ENCODE measurements around the gene TMEM119.

TMEM119 gene

DNA sequence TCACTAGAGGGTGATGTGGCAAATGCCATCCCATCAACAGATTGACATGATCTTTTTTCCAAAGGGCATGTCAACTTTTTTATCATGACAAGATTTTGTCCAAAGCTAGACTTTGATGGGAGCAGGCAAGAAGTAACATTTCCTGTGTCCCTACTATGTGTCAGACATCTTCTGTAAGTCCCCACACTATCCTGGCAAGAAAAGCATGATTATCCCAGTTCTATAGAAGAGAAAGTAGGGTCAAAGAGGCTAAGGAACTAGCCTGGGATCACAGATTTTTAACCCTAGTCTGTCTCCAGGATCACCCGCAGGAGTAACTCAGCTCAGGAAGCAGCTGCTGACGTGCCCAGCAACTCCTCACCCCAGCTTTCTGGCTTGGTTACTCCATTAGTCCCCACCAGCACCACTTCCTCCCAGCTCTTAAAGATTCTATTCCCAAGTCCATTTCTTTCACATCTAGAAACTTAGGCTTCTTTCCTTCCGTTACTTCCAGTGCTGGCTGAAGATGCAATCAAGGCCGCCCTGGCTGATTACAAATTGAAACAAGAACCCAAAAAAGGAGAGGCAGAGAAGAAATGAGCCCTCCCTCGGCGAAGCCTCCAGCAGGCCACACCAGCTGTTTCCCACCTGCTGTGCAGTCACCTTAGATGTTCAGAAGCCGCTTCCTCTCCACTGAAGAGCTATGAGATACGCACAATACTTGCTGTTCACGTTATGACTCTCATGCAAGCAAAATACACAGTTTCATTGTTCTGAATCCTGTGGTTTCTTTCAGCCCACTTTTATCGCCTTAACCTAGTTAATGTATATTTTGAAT, 29.3 kb downstream of the TMEM119 start:
- no peak for TF ChIP-seq ZFX (IDR thresholded peaks at IDR 0.05; ENCODE audit: borderline replicate concordance)
- no peak for TF ChIP-seq CTCF (IDR thresholded peaks at IDR 0.05)
- H3K27ac ChIP-seq = no peak overlapping the region

DNA sequence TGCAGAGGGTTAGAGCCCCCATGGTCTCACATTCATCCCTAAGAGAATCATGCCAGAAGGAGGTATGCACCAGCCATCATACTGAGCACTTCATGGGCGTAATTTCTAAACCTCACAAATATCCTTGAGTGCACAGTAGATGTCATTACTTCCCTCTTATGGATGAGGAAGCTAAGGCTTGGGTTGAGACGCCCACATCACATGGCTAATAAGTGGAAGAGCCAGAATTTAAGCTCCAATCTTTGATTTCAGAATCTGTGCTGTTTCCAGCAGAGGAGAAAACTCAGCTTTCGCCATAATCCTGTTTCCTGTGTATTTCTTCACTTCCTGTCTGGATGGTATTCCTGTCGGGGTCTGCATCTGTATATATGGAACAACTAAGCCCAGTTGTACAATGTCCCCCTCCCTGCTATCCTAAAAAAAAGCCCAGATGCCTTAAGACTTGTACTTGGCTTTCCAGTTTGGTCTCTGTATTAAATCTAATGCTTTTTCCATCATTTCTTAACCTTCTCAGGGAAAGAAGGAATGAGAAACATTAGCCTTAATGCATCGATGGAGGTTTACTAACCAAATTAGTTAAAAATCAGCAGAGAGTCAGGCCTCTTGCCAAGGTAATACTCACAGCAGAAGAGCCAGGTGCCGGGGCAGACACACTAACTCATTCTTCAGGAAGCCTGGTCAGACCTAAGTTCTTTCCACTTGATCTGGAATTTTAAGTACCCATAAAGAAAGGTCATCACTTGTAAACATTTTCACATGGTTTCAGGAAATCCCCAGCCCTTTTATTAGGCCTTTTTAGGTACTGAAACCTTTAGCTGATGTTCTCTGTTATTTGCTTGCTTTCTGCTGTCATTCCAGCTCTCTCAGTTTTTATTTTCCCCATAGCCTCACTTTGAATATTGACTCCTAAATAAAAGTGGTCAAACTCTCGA, 30.2 kb downstream of the TMEM119 start:
- TF ChIP-seq CTCF (IDR thresholded peaks at IDR 0.05) = no peak
- no peak for TF ChIP-seq ZFX (IDR thresholded peaks at IDR 0.05; ENCODE audit: borderline replicate concordance)
- H3K27ac ChIP-seq = no peak overlapping the region

DNA sequence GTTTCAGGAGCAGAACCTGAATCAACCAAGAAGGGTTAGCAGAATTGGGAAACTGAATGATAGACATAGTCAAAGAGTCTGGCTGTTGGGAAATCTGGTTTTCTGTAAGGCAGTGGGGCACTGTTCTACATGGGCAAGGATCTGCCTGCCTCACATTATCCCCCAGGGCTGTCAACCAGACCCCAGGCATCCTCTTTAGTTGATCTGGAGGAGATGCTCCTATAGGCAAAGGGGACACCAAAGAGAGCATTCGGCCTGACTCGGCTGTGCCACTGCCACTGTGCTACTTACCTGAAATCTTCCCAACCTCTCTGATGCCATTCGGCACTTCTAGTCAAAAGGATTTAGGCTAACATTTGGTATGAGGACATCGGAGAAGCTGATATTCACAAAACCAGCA, 31.4 kb downstream of the TMEM119 start:
- no peak overlapping the region for H3K27ac ChIP-seq
- TF ChIP-seq ZFX (IDR thresholded peaks at IDR 0.05; ENCODE audit: borderline replicate concordance) (no peak), CTCF (IDR thresholded peaks at IDR 0.05) (no peak)

DNA sequence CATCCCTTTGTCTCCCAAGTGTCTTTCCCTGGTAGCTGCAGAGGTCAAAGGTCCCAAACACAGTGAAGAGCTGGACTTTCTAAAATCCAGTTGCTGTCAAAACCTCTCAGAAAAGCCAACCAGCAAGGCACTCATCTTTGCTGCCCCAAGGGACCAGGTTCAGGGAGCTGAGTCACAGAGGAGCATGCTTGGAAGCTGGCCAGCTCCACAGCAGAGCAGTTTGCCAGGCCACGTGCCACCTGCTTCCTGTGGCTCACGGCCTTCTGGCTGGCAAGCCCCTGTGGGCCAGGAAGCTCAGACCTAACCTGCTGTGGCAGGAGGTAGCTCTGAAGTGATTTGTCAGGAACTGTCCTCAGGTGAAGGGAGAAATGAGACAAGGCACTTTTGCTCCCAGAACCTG, 31.9 kb downstream of the TMEM119 start:
- no peak for TF ChIP-seq ZFX (IDR thresholded peaks at IDR 0.05; ENCODE audit: borderline replicate concordance)
- TF ChIP-seq CTCF (IDR thresholded peaks at IDR 0.05) = no peak

DNA sequence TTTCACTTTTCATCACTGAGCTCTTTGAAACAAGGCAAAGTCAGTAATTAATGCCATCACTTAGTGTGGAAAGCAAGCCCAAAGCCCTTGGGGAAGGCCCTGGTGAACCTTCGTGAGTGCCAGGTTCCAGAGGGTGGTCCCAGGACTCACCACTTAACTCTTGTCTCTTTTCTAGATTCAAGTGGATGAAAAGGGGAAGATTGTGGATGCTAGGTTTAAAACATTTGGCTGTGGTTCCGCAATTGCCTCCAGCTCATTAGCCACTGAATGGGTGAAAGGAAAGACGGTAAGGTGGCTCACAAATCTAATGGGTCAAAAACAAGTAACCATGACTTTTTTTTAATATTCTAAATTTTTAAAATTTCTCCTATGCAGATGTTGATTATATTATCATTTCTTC, 32.7 kb downstream of the TMEM119 start:
- TF ChIP-seq ZFX (IDR thresholded peaks at IDR 0.05; ENCODE audit: borderline replicate concordance) (no peak), CTCF (IDR thresholded peaks at IDR 0.05) (no peak)
- no peak overlapping the region for H3K27ac ChIP-seq

More for the DNA sequence above, 31.9 kb downstream of the TMEM119 start:
- H3K27ac ChIP-seq = no peak overlapping the region

DNA sequence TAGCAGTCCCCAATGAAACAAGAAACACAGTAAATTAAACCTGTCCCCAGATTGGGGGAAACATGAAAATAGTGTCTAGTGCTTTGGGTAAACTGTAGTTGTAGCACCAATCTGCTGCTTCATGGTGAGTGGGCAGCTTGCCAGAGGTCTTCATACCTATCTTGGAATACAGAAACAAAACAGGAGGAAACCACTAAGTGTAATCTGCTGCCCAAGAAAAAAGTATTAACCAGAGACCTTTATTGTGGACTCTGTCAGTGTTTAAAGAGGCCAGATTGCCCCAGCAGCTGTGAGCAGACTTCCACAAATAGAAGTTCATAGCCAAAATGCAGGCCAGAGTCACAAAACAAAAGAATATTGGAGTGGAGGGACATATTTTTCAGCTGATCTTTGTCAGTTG, 33.2 kb downstream of the TMEM119 start:
- H3K27ac ChIP-seq = no peak overlapping the region
- TF ChIP-seq ZFX (IDR thresholded peaks at IDR 0.05; ENCODE audit: borderline replicate concordance) = no peak
- TF ChIP-seq CTCF (IDR thresholded peaks at IDR 0.05) = no peak

DNA sequence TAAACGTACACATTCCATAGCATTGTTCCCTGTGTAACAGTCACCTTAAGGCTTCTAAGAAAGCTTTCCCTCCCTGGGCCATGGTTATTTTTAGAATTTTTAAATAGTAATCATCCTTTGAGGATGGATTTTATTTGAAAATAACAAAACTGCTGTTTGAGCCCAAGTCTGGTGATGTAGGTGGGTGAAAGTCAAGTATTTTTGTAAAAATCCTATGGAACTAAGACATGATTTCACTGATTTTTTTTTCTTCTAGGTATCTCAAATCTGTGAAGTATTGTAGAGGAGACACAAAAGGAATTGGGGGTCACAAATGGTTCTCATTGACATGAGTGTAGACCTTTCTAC, 34.1 kb downstream of the TMEM119 start:
- H3K27ac ChIP-seq = peak overlapping the region; percentile 88
- no peak for TF ChIP-seq ZFX (IDR thresholded peaks at IDR 0.05; ENCODE audit: borderline replicate concordance)
- peak; percentile 71 for TF ChIP-seq CTCF (IDR thresholded peaks at IDR 0.05)
